Epithelial cell of prostate (primary cell): ENCODE data around the gene TRABD2B.

Experiments used
- DNase-seq: peaks from one replicate; pipeline ENCODE4 v3.0.0-alpha.2; 2011; ENCODE audit warnings: low read depth, low spot score
- H3K27ac ChIP-seq: fragments of 450-650 bp; 2 replicates; pipeline ENCODE4 v1.5.1; 2017; ENCODE audit warnings: mild to moderate bottlenecking

TRABD2B gene

GRCh38 chr1:47997289-47998200 is at the start of gene TRABD2B:
TRABD2B (minus strand) TSS chr1:47997385.
- no peak within 1 kb of the TSS for H3K27ac ChIP-seq
- DNase-seq, result no peak

- no peak for DNase-seq
- no peak overlapping the region for H3K27ac ChIP-seq
These were observed 47.1 kb upstream of the TRABD2B start for GRCh38 chr1:48044311-48044710.

GRCh38 chr1:48043622-48044021 is 46.4 kb upstream of the TRABD2B start:
- H3K27ac ChIP-seq, result no peak overlapping the region
- DNase-seq, result no peak

- no peak overlapping the region for H3K27ac ChIP-seq
- DNase-seq, result no peak
These were observed 43.0 kb upstream of the TRABD2B start for GRCh38 chr1:48040154-48040553.

GRCh38 chr1:48039088-48040054 is 42.2 kb upstream of the TRABD2B start:
- no peak for DNase-seq

GRCh38 chr1:48038270-48038767 is 41.1 kb upstream of the TRABD2B start:
- H3K27ac ChIP-seq, result no peak overlapping the region
- DNase-seq, result no peak

More at GRCh38 chr1:48039088-48040054, 42.2 kb upstream of the TRABD2B start:
- H3K27ac ChIP-seq, result no peak overlapping the region

- no peak for DNase-seq
- H3K27ac ChIP-seq, result no peak overlapping the region
These were observed 39.6 kb upstream of the TRABD2B start for GRCh38 chr1:48036710-48037355.

- DNase-seq, result no peak
- H3K27ac ChIP-seq, result no peak overlapping the region
These were observed 38.4 kb upstream of the TRABD2B start for GRCh38 chr1:48035371-48036141.

GRCh38 chr1:48033495-48034045 is 36.4 kb upstream of the TRABD2B start:
- H3K27ac ChIP-seq, result no peak overlapping the region
- DNase-seq, result no peak

- no peak for DNase-seq
- H3K27ac ChIP-seq, result no peak overlapping the region
These were observed 34.5 kb upstream of the TRABD2B start for GRCh38 chr1:48031676-48032075.

- no peak for DNase-seq
- no peak overlapping the region for H3K27ac ChIP-seq
These were observed 33.6 kb upstream of the TRABD2B start for GRCh38 chr1:48030696-48031365.

- H3K27ac ChIP-seq, result no peak overlapping the region
- DNase-seq, result no peak
These were observed 33.0 kb upstream of the TRABD2B start for GRCh38 chr1:48030211-48030610.

- H3K27ac ChIP-seq, result peak overlapping the region; percentile 21
- DNase-seq, result no peak
These were observed 31.3 kb upstream of the TRABD2B start for GRCh38 chr1:48028218-48029069.

- no peak overlapping the region for H3K27ac ChIP-seq
- DNase-seq, result no peak
These were observed 30.3 kb upstream of the TRABD2B start for GRCh38 chr1:48027533-48027835.

GRCh38 chr1:48026701-48027532 is 29.7 kb upstream of the TRABD2B start:
- no peak for DNase-seq
- H3K27ac ChIP-seq, result peak overlapping the region; percentile 69

- peak overlapping the region; percentile 69 for H3K27ac ChIP-seq
- DNase-seq, result peak; percentile 94
These were observed 29.1 kb upstream of the TRABD2B start for GRCh38 chr1:48026275-48026674.

- H3K27ac ChIP-seq, result no peak overlapping the region
- no peak for DNase-seq
These were observed 27.9 kb upstream of the TRABD2B start for GRCh38 chr1:48025076-48025475.
